GM21717 (cell line): ENCODE data around the gene SGCA.
A peak's percentile ranks its signal among the peaks of the same experiment; 100 is the strongest.

Experiments used
- ATAC-seq: cut with Tn5 transposase; IDR thresholded peaks from one replicate; pipeline ENCODE4 v1.9.1; 2021; ENCODE audit warnings: mild to moderate bottlenecking, moderate library complexity; ENCODE audit not compliant: unreplicated experiment

The SGCA gene

GRCh38 chr17:50134206-50135110, 31.3 kb upstream of the SGCA start:
- ATAC-seq, result no peak

- ATAC-seq, result no peak
Observed at GRCh38 chr17:50135316-50136095, 30.3 kb upstream of the SGCA start.

GRCh38 chr17:50136096-50136687, 29.6 kb upstream of the SGCA start:
- ATAC-seq, result no peak

GRCh38 chr17:50137042-50137441, 28.8 kb upstream of the SGCA start:
- ATAC-seq, result no peak

- ATAC-seq, result no peak
Observed at GRCh38 chr17:50139185-50139783, 26.5 kb upstream of the SGCA start.

GRCh38 chr17:50139950-50140885, 25.6 kb upstream of the SGCA start:
- peak; percentile 41 for ATAC-seq

- ATAC-seq, result no peak
Observed at GRCh38 chr17:50141026-50141744, 24.6 kb upstream of the SGCA start.

GRCh38 chr17:50141745-50142110, 24.1 kb upstream of the SGCA start:
- ATAC-seq, result no peak

- no peak for ATAC-seq
Observed at GRCh38 chr17:50143461-50144176, 22.2 kb upstream of the SGCA start.

GRCh38 chr17:50144355-50144754, 21.4 kb upstream of the SGCA start:
- no peak for ATAC-seq

- no peak for ATAC-seq
Observed at GRCh38 chr17:50144845-50145531, 20.8 kb upstream of the SGCA start.

- no peak for ATAC-seq
Observed at GRCh38 chr17:50145532-50146229, 20.1 kb upstream of the SGCA start.

GRCh38 chr17:50146230-50146926, 19.4 kb upstream of the SGCA start:
- ATAC-seq, result no peak

GRCh38 chr17:50146927-50147665, 18.7 kb upstream of the SGCA start:
- ATAC-seq, result no peak

- ATAC-seq, result no peak
Observed at GRCh38 chr17:50147841-50148225, 18.0 kb upstream of the SGCA start.
